ENCODE data around the gene RPS23. TPM values are rescaled to one million over a fixed set of nuclear protein-coding genes. Genes with fewer than 3 reads are reported as not detected.
"Not testable (repeated sequence)": the region's sequence is repeated elsewhere in the genome, so short reads cannot be mapped to it uniquely, and the experiment has no call there.

Gene RPS23
- total RNA-seq, 1 experiment from 2014 or later, result 2,290 TPM

- Histone ChIP-seq H3K36me3 (replicated peaks; ENCODE audit: control insufficient read depth, insufficient read depth, low read length) (peaks cover 11% of the 10 kb centered on the region), H3K4me3 (ENCODE audit: insufficient read depth, low read depth, low read length) (no peak overlapping the region), H3K27me3 (ENCODE audit: control insufficient read depth, insufficient read depth, low read length) (no peaks in the 10 kb centered on the region)
- no peak for DNase-seq
These were observed 2.9 kb downstream of the RPS23 start for GRCh38 chr5:82275216-82275664.

GRCh38 chr5:82274343-82275211 is 3.6 kb downstream of the RPS23 start:
- Histone ChIP-seq H3K4me3 (ENCODE audit: insufficient read depth, low read depth, low read length) (no peak overlapping the region), H3K36me3 (replicated peaks; ENCODE audit: control insufficient read depth, insufficient read depth, low read length) (peaks cover 11% of the 10 kb centered on the region), H3K27me3 (ENCODE audit: control insufficient read depth, insufficient read depth, low read length) (no peaks in the 10 kb centered on the region)
- DNase-seq, result peak; percentile 81

GRCh38 chr5:82273426-82273825 is 4.7 kb downstream of the RPS23 start:
- not testable (repeated sequence) for H3K27me3 ChIP-seq (ENCODE audit: control insufficient read depth, insufficient read depth, low read length); H3K4me3 ChIP-seq (ENCODE audit: insufficient read depth, low read depth, low read length); DNase-seq
- H3K36me3 ChIP-seq (replicated peaks; ENCODE audit: control insufficient read depth, insufficient read depth, low read length), result peaks cover 11% of the 10 kb centered on the region

GRCh38 chr5:82272571-82273356 is 5.4 kb downstream of the RPS23 start:
- H3K4me3 ChIP-seq (ENCODE audit: insufficient read depth, low read depth, low read length); H3K27me3 ChIP-seq (ENCODE audit: control insufficient read depth, insufficient read depth, low read length); DNase-seq: not testable (repeated sequence)
- H3K36me3 ChIP-seq (replicated peaks; ENCODE audit: control insufficient read depth, insufficient read depth, low read length), result peaks cover 11% of the 10 kb centered on the region

GRCh38 chr5:82269363-82269762 is 8.8 kb downstream of the RPS23 start:
- H3K4me3 ChIP-seq (ENCODE audit: insufficient read depth, low read depth, low read length); H3K36me3 ChIP-seq (replicated peaks; ENCODE audit: control insufficient read depth, insufficient read depth, low read length); DNase-seq; H3K27me3 ChIP-seq (ENCODE audit: control insufficient read depth, insufficient read depth, low read length): not testable (repeated sequence)

- H3K36me3 ChIP-seq (replicated peaks; ENCODE audit: control insufficient read depth, insufficient read depth, low read length); H3K27me3 ChIP-seq (ENCODE audit: control insufficient read depth, insufficient read depth, low read length); H3K4me3 ChIP-seq (ENCODE audit: insufficient read depth, low read depth, low read length); DNase-seq: not testable (repeated sequence)
These were observed 10.7 kb downstream of the RPS23 start for GRCh38 chr5:82267297-82267933.

- Histone ChIP-seq H3K36me3 (replicated peaks; ENCODE audit: control insufficient read depth, insufficient read depth, low read length) (no peaks in the 10 kb centered on the region), H3K27me3 (ENCODE audit: control insufficient read depth, insufficient read depth, low read length) (no peaks in the 10 kb centered on the region), H3K4me3 (ENCODE audit: insufficient read depth, low read depth, low read length) (no peak overlapping the region)
- no peak for DNase-seq
These were observed 13.1 kb downstream of the RPS23 start for GRCh38 chr5:82265047-82265446.

GRCh38 chr5:82259172-82259800 is 18.9 kb downstream of the RPS23 start:
- Histone ChIP-seq H3K36me3 (replicated peaks; ENCODE audit: control insufficient read depth, insufficient read depth, low read length) (no peaks in the 10 kb centered on the region), H3K4me3 (ENCODE audit: insufficient read depth, low read depth, low read length) (no peak overlapping the region), H3K27me3 (ENCODE audit: control insufficient read depth, insufficient read depth, low read length) (no peaks in the 10 kb centered on the region)
- peak; percentile 10 for DNase-seq

GRCh38 chr5:82257729-82258128 is 20.4 kb downstream of the RPS23 start:
- Histone ChIP-seq H3K27me3 (ENCODE audit: control insufficient read depth, insufficient read depth, low read length) (no peaks in the 10 kb centered on the region), H3K4me3 (ENCODE audit: insufficient read depth, low read depth, low read length) (no peak overlapping the region), H3K36me3 (replicated peaks; ENCODE audit: control insufficient read depth, insufficient read depth, low read length) (no peaks in the 10 kb centered on the region)
- DNase-seq, result peak; percentile 5

GRCh38 chr5:82257247-82257646 is 20.9 kb downstream of the RPS23 start:
- no peak for DNase-seq
- no peaks in the 10 kb centered on the region for H3K36me3 ChIP-seq (replicated peaks; ENCODE audit: control insufficient read depth, insufficient read depth, low read length)
- H3K27me3 ChIP-seq (ENCODE audit: control insufficient read depth, insufficient read depth, low read length), result no peaks in the 10 kb centered on the region
- no peak overlapping the region for H3K4me3 ChIP-seq (ENCODE audit: insufficient read depth, low read depth, low read length)

GRCh38 chr5:82255844-82256243 is 22.3 kb downstream of the RPS23 start:
- no peaks in the 10 kb centered on the region for H3K36me3 ChIP-seq (replicated peaks; ENCODE audit: control insufficient read depth, insufficient read depth, low read length)
- DNase-seq, result no peak
- no peaks in the 10 kb centered on the region for H3K27me3 ChIP-seq (ENCODE audit: control insufficient read depth, insufficient read depth, low read length)
- no peak overlapping the region for H3K4me3 ChIP-seq (ENCODE audit: insufficient read depth, low read depth, low read length)

GRCh38 chr5:82252744-82253143 is 25.4 kb downstream of the RPS23 start:
- Histone ChIP-seq H3K4me3 (ENCODE audit: insufficient read depth, low read depth, low read length) (no peak overlapping the region), H3K36me3 (replicated peaks; ENCODE audit: control insufficient read depth, insufficient read depth, low read length) (no peaks in the 10 kb centered on the region), H3K27me3 (ENCODE audit: control insufficient read depth, insufficient read depth, low read length) (no peaks in the 10 kb centered on the region)
- DNase-seq, result no peak

- Histone ChIP-seq H3K36me3 (replicated peaks; ENCODE audit: control insufficient read depth, insufficient read depth, low read length) (no peaks in the 10 kb centered on the region), H3K4me3 (ENCODE audit: insufficient read depth, low read depth, low read length) (no peak overlapping the region), H3K27me3 (ENCODE audit: control insufficient read depth, insufficient read depth, low read length) (no peaks in the 10 kb centered on the region)
- no peak for DNase-seq
These were observed 31.1 kb downstream of the RPS23 start for GRCh38 chr5:82246960-82247574.

Data from H7 (cell line).